ENCODE results near the gene SF3A1.

- TF ChIP-seq YY1 (IDR thresholded peaks at IDR 0.05; ENCODE audit: extremely low read depth, insufficient replicate concordance, low read depth, low read length) (no peak), TCF7L2 (IDR thresholded peaks at IDR 0.05; ENCODE audit: borderline replicate concordance, extremely low read depth, insufficient read depth, insufficient read length) (no peak), CTCF (IDR thresholded peaks at IDR 0.05 in 2 of 3, conservative IDR thresholded peaks at IDR 0.05 in 1 of 3; ENCODE audit: borderline replicate concordance in 1 of 3, insufficient read depth in 1 of 3, low read depth in 2 of 3, low read length in 2 of 3) (no peak), POLR2A (IDR thresholded peaks at IDR 0.05; ENCODE audit: borderline replicate concordance, extremely low read depth, insufficient read depth, insufficient read length) (no peak), RAD21 (IDR thresholded peaks at IDR 0.05; ENCODE audit: low read depth) (no peak), EZH2phosphoT487 (IDR thresholded peaks at IDR 0.05; ENCODE audit: borderline replicate concordance) (no peak), ZFX (IDR thresholded peaks at IDR 0.05) (no peak)
Observed at GRCh38 chr22:30284666-30285065, 72.0 kb downstream of the SF3A1 start.
